Endometrial microvascular endothelial cells (primary cell): Measurements from ENCODE around the gene ADGRB3. TPM values are rescaled to one million over a fixed set of nuclear protein-coding genes. Genes with fewer than 3 reads are reported as not detected.

ENCODE experiments used
- in situ Hi-C: cut with HindIII; loops from 2 replicates; pipeline ENCODE4 v1.10.0; 2017; ENCODE audit warnings: low sequenced_read_pairs, low pct_unique_long_range_greater_than_20kb; ENCODE audit errors: inconsistent ontology term
- total RNA-seq: library from RNA; depleted of rRNA; stranded (reverse); fragments of >200 nt; gene quantifications from one replicate; pipeline ENCODE4 v1.2.3, GENCODE V29; 2015; ENCODE audit errors: inconsistent ontology term

ADGRB3 gene
- total RNA-seq, 1 donor from 2014 or later = not detected

DNA sequence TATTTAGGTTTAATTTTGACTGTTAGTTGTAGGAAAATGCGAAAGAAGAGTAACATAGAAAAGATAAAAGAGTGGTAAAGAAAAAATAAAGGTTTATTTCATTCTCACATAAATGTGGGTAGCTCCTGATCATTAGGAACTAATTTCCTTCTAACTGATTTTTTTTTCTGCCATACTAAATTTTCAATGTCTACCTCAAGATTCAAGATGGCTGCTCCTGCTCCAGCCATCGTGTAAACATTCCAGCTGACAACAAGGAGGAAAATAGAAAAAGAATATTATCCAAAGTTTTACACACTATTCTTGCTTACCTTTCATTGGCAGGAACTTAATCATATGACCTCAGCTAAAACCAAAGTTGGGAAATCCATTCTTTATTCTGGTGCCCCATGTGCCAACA lies 673.5 kb downstream of the ADGRB3 start:
- in situ Hi-C loops = no loop called here

GRCh38 chr6:69311888-69312287 lies 676.8 kb downstream of the ADGRB3 start:
- in situ Hi-C loops = no loop called here

GRCh38 chr6:69314001-69314400 lies 678.9 kb downstream of the ADGRB3 start:
- in situ Hi-C loops = no loop called here

GRCh38 chr6:69314531-69314930 lies 679.4 kb downstream of the ADGRB3 start:
- in situ Hi-C loops = no loop called here

GRCh38 chr6:69331886-69332285 lies 696.8 kb downstream of the ADGRB3 start:
- in situ Hi-C loops = no loop called here

DNA sequence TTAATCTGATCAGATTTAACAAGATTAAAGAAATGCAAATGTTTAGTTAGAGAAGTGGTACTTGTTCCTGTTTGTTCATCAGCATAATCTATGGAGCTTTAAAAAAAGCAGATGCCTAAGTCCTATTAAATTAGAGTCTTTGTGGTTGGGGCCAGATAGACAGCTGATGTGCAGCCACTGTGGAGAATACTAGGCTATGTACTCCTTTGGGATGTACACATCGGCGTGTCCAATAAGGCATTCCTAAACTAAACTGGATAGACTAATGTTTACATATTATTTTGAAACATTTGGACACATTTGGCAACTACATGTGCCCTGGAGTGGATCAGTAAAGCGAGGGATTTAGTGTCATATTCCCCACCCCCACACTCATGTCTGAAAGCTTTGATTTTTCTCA lies 702.2 kb downstream of the ADGRB3 start:
- in situ Hi-C loops = no loop called here

DNA sequence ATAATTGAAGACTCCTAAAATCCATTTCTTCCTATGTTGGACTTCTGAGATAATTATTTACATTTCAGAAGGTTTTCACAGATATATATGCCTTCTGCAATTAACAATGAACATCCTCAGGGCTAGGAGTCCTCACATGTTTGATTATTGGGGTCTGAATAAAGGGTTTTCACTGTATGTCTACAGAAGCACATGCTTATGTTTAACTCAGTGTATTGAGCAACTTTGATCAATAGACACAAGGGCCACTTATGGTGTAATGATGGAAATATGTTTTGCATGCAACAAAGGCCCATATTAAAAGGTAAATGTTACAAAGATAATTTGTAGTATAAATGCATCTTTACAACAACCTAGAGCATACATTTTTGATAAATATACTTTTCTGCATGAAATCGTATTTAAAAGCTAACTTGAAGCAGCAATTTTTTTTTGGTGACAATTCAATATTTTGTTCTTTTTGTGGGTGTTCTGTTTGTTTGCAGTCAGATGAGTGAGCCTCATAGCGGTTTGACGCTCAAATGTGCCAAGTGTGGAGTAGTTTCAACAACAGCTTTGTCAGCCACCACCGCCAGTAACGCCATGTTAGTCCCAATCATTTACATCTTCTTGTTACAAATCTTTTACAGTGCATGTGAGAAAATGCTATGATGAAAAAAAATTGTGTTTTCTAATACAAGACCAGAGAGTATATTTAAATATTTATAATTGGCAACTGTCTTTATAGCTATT lies 703.5 kb downstream of the ADGRB3 start:
- in situ Hi-C loops = no loop called here

DNA sequence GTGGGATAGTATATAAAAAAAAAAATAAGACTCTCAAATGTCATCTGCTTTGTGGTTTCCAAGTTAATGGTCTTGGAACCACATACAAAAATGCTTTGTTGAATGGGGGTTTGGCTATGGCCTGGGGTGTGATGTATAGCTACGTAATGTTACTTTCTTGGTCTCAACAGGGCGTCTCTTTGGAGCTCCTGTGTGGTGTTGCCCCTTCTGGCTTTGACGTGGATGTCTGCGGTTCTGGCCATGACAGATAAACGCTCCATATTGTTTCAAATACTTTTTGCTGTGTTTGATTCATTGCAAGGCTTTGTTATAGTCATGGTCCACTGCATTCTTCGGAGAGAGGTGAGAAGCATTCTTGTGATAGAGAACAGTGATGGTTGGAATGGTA lies 704.1 kb downstream of the ADGRB3 start:
- in situ Hi-C loops = no loop called here

GRCh38 chr6:69340196-69340595 lies 705.1 kb downstream of the ADGRB3 start:
- in situ Hi-C loops = no loop called here

DNA sequence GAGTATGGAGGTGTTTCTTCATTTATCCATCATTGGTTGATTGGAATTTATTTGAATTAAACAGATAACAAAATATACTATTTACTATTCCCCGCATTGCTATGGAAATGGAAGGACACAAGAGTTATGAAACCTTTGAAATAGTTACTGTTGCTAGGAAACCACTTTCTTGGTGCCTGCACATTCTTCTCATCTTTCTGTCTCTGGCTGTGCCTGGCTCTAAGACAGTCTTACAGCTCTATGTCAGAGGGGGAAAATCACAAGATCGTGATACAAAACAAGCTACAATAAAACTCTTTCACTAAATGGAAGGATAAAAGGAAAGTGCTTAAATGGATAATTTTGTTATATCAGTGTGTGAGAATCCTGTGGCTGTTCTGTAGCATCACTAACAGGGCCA lies 708.8 kb downstream of the ADGRB3 start:
- in situ Hi-C loops = no loop called here

DNA sequence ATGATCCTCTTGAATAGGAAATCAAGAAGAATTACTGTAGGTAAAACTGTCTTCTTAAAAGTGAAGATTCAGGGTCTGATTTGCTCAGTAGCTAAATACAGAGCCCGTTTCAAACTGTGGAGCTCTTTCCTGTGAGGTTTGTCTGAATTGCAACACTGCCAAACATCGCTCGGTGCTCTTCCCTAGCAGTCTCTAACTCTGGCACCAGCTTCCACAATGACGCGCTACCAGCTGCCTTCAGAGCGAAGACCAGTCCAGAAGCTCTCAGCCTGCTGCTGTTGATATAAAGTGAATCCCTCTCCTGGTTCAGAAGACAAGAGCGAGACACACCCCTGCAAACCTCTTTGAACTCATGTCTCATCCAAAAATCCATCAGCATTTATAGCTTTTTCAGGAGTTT lies 714.7 kb downstream of the ADGRB3 start:
- in situ Hi-C loops = no loop called here

DNA sequence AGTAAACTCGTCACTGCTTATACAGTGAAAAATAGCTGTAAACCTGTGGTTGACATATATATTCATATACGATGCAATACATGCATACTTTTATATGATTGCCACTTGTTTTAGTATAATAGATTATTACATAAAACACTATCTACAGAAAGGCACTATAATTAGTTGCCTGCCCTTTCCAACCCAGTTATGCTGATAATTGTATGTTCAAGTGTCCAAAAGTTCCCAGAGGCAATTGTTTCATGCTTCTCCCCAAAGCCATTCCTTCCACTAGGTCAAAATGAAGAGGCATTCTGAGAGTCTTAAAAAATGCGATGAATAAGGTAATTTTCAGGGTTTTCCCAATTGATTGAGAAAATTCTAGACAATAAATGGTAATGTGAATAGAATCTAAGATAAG lies 727.1 kb downstream of the ADGRB3 start:
- in situ Hi-C loops = no loop called here

DNA sequence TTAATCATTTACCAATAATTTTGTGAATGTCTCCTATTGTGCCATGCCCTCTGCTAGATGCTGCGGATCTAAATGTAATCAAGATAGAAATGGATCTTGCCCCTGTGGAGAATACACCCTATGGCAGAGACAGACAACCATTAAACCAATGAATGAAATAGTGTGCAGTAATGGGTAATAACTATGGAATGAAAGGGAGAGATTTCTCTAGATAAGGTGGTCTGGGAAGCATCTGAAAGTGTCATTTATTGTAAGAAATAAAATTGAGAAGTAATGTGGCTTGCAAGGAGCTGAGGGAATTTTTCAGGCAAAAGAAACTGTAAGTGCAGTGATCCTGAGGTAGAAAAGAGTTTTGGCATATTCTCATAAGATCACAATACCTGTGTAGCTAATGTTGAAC lies 731.7 kb downstream of the ADGRB3 start:
- in situ Hi-C loops = no loop called here

- in situ Hi-C loops = no loop called here
Observed at GRCh38 chr6:69368613-69369012, 733.5 kb downstream of the ADGRB3 start.

GRCh38 chr6:69370763-69371162 lies 735.7 kb downstream of the ADGRB3 start:
- in situ Hi-C loops = no loop called here

DNA sequence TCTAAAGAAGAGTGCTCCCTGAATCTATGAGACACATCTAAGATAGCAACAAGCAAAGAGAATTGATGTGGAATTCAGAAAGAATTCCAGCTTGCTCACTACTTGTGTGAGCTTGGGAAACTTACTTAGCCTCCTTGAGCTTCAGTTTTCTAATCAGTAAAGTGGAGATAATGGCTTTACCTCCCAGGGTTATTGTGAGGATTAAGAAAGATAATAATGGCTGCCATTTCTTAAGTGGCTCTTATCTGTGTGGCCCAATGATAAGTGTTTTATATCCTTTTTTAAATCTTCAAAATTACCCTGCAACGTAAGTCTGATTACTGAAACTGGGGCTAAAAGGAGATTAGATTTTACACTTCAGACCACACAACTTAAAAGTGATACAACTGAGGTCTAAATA lies 743.2 kb downstream of the ADGRB3 start:
- in situ Hi-C loops = no loop called here

DNA sequence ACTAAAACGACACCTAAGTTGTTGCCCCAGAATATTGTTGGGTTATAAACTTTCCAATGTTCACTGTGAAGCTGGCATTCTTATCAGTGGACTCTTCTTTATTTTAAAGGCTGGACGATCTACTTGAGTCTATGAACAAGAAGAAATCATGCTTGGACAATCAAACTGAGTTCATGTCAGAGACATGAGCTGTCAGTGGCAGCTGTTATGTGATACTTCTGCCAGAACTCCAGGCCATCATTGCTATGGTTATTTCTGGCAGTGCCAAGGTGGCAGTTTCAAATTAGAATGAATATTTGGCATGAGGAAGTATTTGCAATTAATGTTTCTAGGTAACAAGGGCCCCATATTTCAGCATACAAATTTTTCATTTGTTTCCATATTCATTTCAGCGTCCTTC lies 744.4 kb downstream of the ADGRB3 start:
- in situ Hi-C loops = no loop called here

DNA sequence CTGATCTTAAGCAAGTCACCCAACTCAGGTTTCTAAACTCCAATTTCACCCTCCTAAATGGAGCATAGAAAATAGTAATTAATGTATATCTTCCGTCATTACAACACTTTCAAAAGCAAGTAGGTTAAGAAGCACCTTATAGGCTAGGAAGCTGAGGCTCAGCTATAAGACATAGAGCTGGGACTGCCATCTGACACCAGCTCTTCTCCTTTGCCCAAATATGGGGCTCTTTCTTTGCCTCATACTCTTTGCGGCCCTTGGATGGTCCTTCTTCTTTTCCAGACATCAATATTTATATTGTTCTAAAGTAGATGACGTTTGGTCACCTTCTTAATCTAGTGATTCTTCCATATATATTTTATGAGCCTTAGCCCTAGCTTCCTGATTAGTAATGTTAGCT lies 748.5 kb downstream of the ADGRB3 start:
- in situ Hi-C loops = no loop called here

GRCh38 chr6:69386426-69386825 lies 751.3 kb downstream of the ADGRB3 start:
- in situ Hi-C loops = no loop called here

- in situ Hi-C loops = no loop called here
Observed at GRCh38 chr6:69390125-69390524, 755.0 kb downstream of the ADGRB3 start.

DNA sequence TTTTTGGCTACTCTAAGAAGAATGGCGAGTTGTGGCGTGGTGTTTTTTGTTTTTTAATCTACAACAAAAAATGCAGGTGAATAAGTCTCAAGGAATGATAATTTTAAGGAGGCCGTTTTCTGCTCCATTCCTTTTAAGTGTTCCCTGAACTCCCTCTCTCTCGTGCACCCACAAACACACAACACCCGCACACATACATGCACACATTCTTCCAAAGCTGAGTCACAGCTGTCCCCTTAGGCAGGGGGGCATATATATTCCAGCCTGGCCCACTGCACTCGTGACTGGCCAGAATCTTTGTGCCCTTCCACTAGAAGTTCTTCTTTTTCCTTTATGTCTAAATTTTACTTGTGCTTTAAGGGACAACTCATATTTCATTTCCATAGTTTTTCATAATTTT lies 756.0 kb downstream of the ADGRB3 start:
- in situ Hi-C loops = no loop called here
